Cardiac septum (tissue), 1 donor: Measurements from ENCODE around the gene MYMK. TPM values are rescaled to one million over a fixed set of nuclear protein-coding genes. Genes with fewer than 3 reads are reported as not detected.

Source experiments
- DNase-seq: peaks from one replicate; pipeline ENCODE4 v3.0.0-alpha.2; 2020; ENCODE audit warnings: low spot score
- intact Hi-C: fragments of 100-400 bp; cut with DNase I; formaldehyde crosslinking; loops from one replicate; pipeline ENCODE4 v1.14.0; 2022
- total RNA-seq: library from RNA; stranded (reverse); fragmentation: NEBNext Ultra II Directional; extraction: Animal tissue kit (Norgen Biotek cat#: 25700); gene quantifications from one replicate; pipeline ENCODE4 v1.2.1, GENCODE V29; 2021
- donor health status: DM: no; HTN: no; CAD: no.

The MYMK gene
- total RNA-seq, 1 donor from 2014 or later, result not detected

- no peak for DNase-seq
- intact Hi-C loops, result no loop called here
Measured at GRCh38 chr9:133560311-133560710, 35.6 kb upstream of the MYMK start.

GRCh38 chr9:133558191-133559126 lies 33.7 kb upstream of the MYMK start:
- intact Hi-C loops, result no loop called here
- DNase-seq, result peak; percentile 85

- DNase-seq, result no peak
- intact Hi-C loops, result loop anchor here (2.0 kb wide), 1 partner anchor 19 kb away; no protein-coding TSS in a partner anchor
Measured at GRCh38 chr9:133557581-133557980, 32.8 kb upstream of the MYMK start.

- intact Hi-C loops, result loop anchor here (2.0 kb wide), 1 partner anchor 18 kb away; no protein-coding TSS in a partner anchor
- DNase-seq, result no peak
Measured at GRCh38 chr9:133556354-133556753, 31.6 kb upstream of the MYMK start.

- intact Hi-C loops, result no loop called here
Measured at GRCh38 chr9:133554729-133555128, 30.0 kb upstream of the MYMK start.

GRCh38 chr9:133553973-133554713 lies 29.4 kb upstream of the MYMK start:
- intact Hi-C loops, result no loop called here
- no peak for DNase-seq

More at GRCh38 chr9:133554729-133555128, 30.0 kb upstream of the MYMK start:
- no peak for DNase-seq

- intact Hi-C loops, result no loop called here
- DNase-seq, result no peak
Measured at GRCh38 chr9:133553123-133553522, 28.4 kb upstream of the MYMK start.

GRCh38 chr9:133552236-133552635 lies 27.5 kb upstream of the MYMK start:
- intact Hi-C loops, result no loop called here
- no peak for DNase-seq

GRCh38 chr9:133551446-133551845 lies 26.7 kb upstream of the MYMK start:
- intact Hi-C loops, result no loop called here
- DNase-seq, result no peak

GRCh38 chr9:133547116-133547515 lies 22.4 kb upstream of the MYMK start:
- intact Hi-C loops, result no loop called here
- DNase-seq, result no peak

- intact Hi-C loops, result no loop called here
- DNase-seq, result no peak
Measured at GRCh38 chr9:133546287-133546680, 21.5 kb upstream of the MYMK start.

- DNase-seq, result no peak
- intact Hi-C loops, result no loop called here
Measured at GRCh38 chr9:133545494-133546286, 20.9 kb upstream of the MYMK start.

GRCh38 chr9:133543772-133544467 lies 19.2 kb upstream of the MYMK start:
- intact Hi-C loops, result no loop called here

GRCh38 chr9:133542002-133542401 lies 17.2 kb upstream of the MYMK start:
- intact Hi-C loops, result no loop called here
- no peak for DNase-seq

More at GRCh38 chr9:133543772-133544467, 19.2 kb upstream of the MYMK start:
- no peak for DNase-seq

- DNase-seq, result no peak
- intact Hi-C loops, result no loop called here
Measured at GRCh38 chr9:133540698-133541025, 15.9 kb upstream of the MYMK start.

GRCh38 chr9:133539991-133540697 lies 15.4 kb upstream of the MYMK start:
- no peak for DNase-seq
- intact Hi-C loops, result loop anchor here (2.0 kb wide), 1 partner anchor 17 kb away; no protein-coding TSS in a partner anchor

GRCh38 chr9:133538851-133539833 lies 14.4 kb upstream of the MYMK start:
- intact Hi-C loops, result loop anchor here (2.0 kb wide), 1 partner anchor 18 kb away; no protein-coding TSS in a partner anchor
- peak; percentile 85 for DNase-seq
